ENCODE data around the gene PALMD.

Gene PALMD

DNA sequence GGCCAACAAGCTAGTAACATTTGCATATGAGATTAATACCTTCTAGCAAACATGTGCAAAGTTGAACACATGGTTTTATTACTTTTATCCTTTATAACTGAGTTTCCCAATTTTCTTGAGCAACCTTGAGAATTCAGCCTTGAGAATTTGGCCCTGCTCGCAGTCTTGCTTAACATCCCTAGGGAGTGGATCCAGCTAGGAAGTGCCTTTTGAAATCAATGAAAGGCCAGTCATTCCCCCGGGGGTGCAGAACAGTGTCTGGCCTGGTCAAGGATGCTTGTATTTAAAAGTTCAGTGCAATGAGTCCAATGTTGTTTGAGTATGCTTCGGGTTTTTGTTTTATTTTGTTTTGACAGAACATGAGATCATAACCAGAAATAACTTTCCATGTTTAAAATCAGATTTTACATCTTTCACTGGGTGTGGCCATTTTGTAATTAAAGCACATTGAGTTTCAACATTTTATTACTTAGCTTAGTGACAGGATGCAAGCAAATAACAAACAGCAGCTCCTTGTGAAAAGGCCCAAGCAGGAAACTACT lies 16.7 kb downstream of the PALMD start:
- no peak for DNase-seq

DNA sequence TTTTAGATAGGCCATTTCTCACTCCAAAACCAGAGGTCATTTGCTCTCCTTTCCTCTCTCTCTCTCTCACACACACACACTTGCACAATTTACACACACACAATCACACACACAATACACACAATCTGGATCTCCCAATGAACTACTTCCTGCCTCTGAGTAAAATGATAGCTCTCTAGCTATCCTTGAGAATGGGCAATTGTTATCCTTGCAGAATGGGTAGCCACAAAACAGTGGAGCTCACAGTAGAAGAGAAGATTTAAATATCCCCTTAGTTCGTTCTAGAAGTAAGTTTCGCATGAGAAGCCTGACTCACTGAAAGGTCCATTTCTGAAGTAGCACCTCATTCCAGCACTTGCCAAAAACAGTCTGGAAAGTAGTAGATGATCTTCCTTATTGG lies 17.6 kb downstream of the PALMD start:
- no peak for DNase-seq

DNA sequence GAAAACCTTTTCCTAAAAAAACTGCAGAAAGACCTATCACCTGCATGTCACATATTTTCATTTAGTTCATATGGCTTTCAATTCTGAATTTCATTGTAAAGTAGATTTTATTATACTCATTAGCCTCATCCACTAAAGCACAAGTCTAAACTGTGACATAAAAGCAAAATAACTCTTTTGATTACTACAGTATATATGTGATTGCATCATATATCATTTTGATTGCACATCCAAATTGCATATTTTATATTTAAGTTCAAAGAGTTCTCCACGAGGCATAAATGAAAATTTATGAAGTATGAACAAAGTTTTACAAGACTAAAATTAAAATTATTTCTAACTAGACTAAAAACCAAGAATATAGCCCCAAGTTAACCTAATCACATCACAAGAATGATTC lies 19.3 kb downstream of the PALMD start:
- DNase-seq: no peak

DNA sequence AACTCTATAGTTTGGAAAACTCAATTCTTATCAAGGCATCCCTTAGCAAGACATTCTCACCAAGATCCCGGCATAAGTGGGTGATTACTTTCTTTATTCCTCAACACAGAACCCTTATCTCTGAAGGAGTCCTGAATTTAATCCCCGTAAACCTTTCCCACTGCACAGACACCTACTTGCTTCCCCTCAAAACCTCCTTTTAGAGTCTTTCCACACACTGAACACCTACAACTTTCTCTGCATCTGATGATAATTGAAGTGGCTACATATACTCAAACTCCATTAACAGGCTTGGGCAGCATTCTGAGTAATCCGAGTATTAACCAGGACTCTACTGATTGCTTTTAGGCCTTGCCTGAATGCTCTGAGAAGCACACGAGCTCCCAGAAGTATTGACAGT lies 23.5 kb downstream of the PALMD start:
- DNase-seq: peak; percentile 85

DNA sequence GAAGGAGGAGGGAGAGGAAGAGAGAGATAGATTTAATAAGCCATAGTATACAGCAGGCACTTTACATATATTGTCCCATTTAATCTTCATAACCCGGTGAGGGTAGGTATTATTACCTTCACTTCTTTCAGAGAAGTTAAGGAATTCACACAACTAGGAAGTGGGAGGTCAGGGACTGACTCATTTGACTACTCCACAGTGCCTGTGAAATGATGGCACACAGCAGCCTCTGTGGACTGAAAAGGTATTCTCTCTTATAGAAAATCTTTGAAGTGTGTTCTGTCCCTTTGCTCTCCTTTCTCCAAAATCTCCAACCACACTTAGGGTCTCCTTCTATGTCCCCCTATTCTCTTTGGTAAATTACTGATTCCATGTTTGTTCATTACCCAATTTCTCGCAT lies 23.9 kb downstream of the PALMD start:
- no peak for DNase-seq

DNA sequence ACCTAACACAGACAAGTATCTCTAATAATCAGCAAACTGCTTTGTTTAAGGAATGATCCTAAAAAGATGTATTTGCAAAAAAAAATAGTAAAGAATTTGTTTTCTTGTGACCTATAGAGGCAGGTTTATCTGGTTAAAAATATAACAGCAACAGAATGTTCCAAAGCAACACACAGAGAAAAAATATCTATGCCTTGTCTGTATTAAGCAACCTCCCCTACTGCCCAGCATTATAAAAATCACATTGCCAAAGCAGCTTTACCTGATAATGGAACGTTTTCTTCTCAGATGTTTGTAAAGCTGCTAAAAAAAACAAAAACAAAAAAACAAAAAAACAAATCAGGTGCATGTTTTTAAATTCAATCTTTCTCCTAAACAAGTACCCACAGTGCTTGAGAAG lies 24.7 kb downstream of the PALMD start:
- DNase-seq: no peak

DNA sequence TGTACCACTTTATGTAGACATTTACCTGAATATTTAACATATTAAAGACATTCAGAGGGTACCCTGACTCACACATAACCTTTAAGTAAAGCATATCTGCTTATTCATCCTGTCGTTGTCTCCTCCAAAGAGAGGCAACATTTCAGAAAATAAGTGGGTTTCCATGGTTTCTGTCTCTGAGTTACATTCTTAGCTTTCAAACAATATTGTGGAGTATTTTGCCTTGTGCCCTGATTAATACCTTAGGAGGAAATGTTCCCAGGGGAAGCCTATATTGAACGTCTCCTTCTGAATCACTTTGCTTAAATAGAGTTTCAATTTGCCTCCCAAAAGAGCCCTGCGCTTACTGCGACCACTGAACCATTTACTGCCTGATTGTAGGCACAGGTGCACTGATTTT lies 26.1 kb downstream of the PALMD start:
- DNase-seq: peak; percentile 61

DNA sequence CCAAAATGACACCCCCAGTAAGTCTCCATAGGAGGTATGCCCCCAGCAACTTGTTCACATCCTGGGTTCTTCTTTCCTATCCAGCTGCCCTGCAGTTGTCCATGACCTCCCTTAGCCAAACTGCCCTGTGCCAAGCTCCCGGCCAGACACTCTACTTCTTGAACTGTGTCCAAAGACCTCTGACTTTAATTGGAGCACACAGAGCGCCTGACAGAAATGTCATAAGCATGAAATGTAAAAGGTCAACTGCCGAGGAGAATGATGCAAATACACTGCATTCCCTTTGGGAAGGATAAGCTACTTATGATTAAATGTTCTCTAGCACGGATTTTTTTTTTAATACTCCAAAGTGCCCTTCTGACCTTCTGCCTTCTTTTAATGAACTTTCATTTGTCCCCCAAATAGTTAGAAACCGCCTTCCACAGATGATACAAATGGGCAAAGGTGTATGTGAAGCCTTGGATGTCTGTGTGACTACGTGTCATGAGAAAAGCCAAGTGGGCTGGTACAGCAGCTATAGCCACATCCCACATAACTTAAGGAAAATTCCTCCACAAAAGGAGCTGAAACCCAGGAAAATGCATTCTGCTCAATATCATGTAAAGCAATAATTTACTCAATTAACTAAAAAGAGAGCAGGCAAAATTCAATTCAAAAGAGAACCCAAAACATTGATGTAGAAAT lies 26.8 kb downstream of the PALMD start:
- peak; percentile 61 for DNase-seq

DNA sequence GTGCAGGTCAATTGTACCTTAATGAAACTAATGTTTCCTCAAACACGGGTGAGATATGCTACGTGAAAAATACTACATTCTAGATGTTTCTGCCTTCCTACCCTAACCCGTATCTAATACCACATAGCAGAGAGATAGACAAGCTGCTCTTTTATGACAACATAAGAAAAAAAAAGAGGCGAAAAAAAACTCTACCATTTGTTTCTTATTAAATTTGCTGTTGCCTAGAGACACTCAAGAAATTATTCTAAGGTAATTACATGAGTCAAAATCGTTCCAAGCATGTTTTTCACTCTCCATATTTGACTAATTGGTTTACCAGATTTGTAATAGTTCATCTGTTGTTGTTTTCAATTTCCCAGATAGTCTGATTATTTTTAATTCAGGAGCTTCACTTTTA lies 27.4 kb downstream of the PALMD start:
- DNase-seq: no peak

DNA sequence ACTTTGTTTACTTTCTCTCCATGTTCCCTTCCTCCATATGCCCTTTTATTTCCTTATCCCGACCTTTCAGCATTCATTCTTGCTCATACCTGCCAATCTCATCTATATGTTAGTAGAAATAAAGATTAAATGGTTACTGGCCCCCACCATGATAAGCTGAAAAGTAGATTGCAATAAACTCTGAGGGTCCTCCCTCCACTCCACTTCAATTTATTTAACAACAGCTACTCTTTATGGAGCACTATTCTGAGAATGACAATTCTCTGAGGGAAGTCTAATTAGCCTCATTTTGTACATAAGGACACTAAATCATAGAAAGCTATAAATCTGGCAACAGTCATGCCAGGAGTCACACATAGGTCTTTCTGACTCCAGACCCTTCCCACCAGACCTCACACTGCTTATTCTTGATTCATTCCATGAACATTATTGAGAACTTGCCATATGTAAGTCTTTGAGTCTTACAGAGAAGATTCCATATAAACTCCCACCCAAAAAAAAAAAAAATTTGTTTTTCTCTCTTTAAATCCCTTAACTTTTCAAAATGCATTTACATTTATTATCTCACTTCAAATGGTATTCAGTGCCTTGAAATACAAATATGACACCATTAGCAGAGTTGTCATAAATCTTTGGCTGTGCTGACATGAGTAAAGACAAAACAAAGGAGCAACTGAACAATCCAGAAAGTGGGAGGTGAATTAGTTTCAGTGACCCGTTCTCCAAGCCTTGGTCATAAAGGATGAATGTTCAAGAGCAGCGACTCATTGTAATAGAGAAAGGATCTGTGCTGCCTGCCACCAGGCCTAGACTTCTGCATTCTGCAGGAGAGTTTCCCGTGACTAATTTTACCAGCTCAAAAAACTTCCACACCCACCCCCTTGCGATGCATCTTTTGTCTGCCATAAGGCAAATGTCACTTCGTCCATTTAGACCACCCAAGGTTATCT lies 28.5 kb downstream of the PALMD start:
- no peak for DNase-seq

DNA sequence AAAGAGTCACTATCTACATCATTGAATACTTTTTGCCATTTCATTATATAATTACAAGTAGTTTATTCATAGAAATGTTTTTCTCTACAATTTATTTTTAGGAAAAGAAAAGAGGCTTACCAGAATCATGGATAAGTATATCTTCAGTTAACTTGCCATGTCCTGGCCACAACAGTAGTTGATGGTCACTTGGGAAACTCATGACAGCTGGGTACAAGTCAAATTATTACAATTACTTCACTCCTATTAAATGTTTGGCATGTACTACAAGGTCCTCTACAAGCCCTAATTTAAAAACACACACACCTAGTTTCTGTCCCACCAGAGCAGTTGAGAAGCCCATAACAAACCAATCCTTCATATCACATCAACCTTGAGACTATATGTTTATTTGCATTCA lies 29.4 kb downstream of the PALMD start:
- DNase-seq: no peak

DNA sequence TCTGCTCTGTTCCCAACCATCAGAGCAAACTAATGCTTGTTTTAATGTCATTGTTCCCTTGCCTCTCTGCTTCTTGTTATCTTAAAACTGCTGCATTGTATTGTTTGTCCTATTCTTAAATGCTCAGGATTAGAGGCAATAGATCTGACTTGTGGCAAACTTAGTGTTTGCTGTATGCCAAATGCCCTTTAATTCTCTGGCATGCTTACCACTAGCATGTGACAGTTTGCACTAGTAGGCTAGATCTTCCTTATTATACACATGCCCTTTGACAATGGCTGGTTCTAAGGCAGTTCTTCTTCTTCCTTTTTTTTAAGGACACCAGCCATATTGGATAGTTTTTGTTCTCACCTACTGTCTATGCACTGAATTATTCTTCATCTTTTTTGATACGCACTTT lies 30.1 kb downstream of the PALMD start:
- DNase-seq: no peak

DNA sequence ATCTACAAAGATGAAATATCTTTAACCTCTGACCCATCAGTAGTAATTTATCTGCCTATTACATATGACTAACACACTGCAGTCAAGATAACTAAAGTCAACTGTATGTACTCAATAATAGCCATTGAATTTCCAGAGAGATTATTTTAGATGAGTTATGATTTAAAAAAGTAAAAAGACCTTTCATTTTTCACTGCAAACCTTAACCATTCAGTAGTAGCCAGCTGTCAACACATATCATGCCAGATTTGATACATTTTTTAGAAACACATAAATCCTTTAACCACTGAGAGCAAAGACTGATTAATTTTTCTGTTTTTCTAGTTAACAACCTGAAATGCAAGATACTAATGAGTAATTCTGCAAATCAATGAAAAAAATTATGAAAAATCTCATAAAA lies 31.0 kb downstream of the PALMD start:
- no peak for DNase-seq

DNA sequence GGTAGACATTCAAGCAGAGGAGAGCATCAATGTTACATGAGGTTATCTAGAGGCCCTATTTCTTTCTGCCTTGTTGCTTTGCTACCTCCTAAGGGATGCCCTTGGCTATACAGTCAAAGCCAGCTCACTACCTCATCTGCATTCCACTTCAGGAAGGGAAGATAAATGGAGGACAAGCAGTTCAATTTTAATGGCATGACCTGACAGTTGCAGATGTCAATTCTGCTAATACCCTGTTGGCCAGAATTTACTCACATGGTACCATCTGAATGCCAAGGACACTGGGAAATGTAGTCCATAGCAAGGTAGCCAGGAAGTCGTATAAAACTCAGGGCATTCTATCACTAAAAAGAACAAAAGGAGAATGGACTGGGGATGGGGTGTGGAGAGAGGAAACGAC lies 31.5 kb downstream of the PALMD start:
- no peak for DNase-seq

DNA sequence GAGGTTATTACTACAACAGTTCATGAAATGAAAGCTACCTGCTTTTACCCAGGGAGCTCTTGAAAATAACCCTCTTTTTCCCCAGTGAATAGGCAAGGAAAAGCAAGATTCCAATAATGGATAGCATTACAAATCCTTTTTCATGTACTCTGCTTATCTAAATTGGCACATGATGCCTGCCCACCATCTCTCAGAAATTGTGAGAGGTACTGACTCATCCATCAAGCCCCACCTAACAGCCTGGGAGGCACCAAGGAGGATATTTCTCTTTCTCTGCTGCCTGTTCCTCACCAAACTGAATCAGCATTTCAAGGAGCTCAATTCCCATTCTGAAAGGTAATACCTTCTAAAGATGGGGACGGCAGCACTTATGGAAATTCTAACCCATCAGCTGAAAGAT lies 34.4 kb downstream of the PALMD start:
- no peak for DNase-seq

DNA sequence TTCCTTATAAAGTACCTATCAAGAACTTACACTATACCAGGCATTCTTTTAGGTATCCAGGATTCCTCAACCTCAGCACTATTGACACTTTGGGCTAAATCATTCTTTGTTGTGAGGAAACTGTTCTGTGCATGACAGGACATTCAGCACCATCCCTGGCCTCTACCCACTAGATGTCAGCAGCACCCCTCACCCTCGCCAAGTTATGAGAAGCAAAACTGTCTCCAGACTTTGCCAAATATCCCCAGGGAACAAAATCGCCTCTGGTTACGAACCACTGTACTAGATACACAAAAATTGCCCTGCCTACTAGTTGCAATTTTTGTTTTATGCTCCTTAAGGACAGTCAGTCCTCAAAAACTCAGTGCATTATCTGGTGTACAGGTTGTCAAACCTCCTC lies 35.7 kb downstream of the PALMD start:
- DNase-seq: no peak

DNA sequence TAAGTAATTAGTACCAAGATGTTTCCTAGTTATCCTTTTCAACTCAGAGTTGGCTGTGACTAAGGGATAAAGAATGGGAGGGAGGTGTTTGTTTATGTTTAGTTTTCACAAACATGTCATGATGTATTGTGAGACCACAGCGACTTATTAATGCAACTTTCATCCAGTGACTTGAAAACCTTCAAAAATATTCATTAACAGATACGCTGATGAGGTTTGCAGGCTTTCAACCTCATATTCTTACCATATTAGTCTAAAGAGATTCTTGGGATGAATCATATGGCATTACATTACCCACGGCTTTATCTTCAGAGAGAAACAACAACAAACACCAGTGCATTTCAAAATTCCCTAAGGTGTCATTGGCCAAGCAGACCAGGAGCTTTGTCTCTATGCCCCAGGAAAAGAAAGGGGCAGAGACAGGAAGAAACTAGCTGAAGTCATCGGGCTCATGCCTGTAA lies 36.4 kb downstream of the PALMD start:
- no peak for DNase-seq

DNA sequence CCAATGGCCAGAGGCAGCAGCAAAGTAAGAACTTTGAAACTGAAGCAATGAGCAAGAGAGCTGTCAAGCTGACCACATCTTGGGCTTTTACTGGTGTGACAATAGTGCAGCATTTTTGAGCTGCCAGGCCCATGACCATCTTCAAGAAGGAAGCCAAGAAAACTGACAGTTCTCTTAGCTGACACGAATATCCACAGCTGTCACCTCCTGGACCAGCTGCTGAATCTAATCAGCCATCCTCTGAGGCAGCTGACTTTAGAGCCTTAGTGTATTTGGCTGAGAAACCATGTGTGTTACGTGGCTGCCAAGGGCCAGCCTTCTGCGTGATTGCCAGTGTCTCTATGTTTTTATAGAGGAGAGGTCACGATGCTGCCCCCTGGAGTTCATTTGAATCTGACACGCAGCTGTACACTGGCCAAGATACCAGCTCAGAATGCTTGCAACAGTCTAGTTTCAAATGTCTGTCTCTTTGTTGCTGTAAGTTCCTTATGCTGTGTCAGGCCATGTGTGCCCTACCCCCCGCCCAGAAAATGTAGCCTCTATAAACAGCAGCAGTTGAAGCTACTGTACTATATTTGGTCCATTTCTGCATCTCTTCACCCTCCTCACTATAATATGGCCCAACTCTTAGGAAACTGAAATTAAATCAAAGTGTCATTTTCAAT lies 39.7 kb downstream of the PALMD start:
- peak; percentile 21 for DNase-seq

DNA sequence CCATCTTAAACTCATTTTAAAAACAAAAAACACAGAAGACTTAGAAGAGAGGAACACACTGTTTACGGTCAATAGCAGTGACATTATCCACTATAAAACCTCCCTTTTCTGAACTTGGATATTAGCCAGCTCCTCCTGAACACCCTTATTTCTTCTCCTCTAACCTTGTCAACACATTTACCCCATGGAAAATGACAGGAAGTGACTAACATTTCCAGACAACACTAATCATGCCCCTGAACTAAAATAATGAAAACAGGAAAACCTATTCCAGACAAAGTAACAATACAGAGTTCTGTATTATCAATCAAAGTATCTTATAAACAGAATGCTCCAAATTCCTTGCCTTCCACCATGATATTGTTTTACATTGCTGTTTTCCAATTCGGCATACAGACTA lies 45.3 kb downstream of the PALMD start:
- DNase-seq: no peak

DNA sequence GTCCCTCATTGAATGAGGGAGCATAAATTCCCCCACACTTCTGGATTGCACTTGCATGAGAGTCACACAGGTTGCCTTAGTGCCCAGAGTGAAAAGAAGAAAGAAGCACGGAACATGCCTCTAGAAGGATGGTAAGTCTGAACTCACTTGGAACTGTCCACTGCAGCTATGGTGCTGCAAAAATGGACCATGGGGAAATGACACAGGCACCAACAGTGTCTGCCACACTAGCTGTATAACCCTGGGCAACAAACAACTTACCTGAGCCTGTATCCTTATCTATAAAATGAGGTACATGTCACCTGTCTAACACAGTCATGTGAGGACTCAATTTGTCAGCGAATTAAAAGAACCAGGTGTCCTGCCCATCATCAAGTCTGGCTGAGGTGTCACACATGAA lies 50.7 kb downstream of the PALMD start:
- DNase-seq: no peak

DNA sequence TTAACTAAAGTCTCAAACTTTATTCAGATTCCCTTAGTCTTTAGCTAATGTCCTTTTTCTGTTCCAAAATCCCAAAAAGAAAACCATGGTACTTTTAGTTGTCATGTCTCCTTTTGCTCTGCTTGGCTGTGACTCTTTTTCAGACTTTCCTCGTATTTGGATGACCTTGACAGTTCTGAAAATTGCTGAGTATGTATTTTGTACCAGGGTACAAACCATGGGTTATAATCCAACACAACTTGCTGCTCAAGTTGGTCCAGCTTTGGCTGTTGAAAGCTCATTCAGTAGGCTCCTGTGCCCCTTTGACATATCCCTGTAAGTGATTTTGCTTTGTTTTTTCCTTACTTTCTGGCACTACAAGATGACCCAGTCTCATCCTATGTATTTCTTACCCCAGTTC lies 51.7 kb downstream of the PALMD start:
- DNase-seq: no peak

DNA sequence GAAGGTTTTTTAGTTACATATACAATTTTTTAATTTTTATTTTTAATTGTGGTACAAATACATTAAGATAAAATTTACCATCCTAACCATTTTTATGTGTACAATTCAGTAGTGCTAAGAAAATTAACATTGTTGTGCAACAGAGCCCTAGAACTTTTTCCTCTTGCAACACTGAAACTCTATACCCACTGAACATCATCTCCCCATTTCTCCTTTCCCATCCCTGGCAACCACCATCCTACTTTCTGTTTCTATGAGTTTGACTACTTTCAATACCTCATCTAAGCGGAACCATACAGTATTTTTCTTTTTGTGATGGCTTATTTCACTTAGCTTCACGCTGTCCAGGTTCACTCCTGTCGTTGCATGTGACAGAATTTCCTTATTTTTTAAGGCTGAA lies 54.1 kb downstream of the PALMD start:
- DNase-seq: no peak

DNA sequence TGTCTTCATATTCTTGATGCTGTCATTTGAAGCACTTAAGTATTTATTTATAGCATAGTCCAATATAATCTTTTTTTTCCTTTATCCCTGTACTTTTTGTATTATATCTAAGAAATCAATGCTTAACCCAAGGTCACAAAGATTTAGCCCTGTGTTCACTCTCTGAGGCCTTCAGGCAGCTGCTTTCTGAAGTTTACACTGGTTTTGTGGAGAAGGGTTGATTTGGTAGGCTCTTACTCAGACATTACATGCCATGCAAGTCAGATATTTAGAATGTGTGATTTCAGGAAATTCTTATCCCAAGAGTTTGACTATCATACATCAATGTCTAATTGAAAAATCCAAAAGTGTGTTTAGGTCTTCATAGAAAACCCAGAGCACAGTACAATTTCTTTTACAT lies 56.3 kb downstream of the PALMD start:
- no peak for DNase-seq
